Neural cell (in vitro differentiated cells): ENCODE measurements around the gene ANKRD30B.

Source experiments
- EP300 ChIP-seq: fragments of 450-650 bp; conservative IDR thresholded peaks from 2 replicates; pipeline ENCODE4 v1.6.1; 2014; ENCODE audit warnings: antibody characterized with exemption, mild to moderate bottlenecking, moderate library complexity; ENCODE audit not compliant: poor library complexity, severe bottlenecking
- EZH2 ChIP-seq: fragments of 200-600, 300-800 bp; shearing (Covaris generic), sonication (generic); IDR thresholded peaks from 2 replicates; pipeline ENCODE4 v1.6.1; 2014; ENCODE audit warnings: antibody characterized with exemption, low read length, borderline replicate concordance, mild to moderate bottlenecking; ENCODE audit not compliant: insufficient read depth, poor library complexity, severe bottlenecking
- MXI1 ChIP-seq: fragments of 450-650 bp; conservative IDR thresholded peaks from 2 replicates; pipeline ENCODE4 v1.6.1; 2014; ENCODE audit warnings: antibody characterized with exemption, mild to moderate bottlenecking; ENCODE audit not compliant: poor library complexity, severe bottlenecking
- RAD21 ChIP-seq: fragments of 450-650 bp; conservative IDR thresholded peaks from 2 replicates; pipeline ENCODE4 v1.6.1; 2014; ENCODE audit warnings: antibody characterized with exemption, mild to moderate bottlenecking, moderate library complexity
- SMC3 ChIP-seq: fragments of 450-650 bp; conservative IDR thresholded peaks from 2 replicates; pipeline ENCODE4 v1.6.1; 2014; ENCODE audit warnings: antibody characterized with exemption, mild to moderate bottlenecking, moderate library complexity; ENCODE audit not compliant: poor library complexity

DNA sequence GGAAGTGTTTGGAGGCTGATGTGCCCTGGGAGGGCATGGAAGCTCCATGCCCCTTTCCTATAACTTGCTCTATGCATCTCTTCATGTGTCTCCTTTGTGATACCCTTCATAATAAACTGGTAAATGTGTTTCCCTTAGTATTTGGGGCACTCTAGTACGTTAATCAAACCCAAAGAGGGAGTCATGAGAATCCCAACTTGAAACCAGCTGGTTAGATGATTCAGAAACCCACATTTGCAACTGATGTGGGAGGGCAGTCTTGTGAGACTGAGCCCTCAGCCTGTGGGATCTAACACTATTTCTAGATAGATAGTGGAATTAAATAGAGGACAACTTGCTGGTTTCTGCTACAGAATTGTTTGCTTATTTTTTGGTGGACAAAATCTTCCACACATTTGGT lies 20.3 kb downstream of the ANKRD30B start:
- TF ChIP-seq SMC3 (no peak), EP300 (no peak), RAD21 (no peak), MXI1 (no peak), EZH2 (no peak)
